Left ventricle myocardium inferior (tissue), 1 donor: ENCODE data around the gene EDIL3. TPM values are rescaled to one million over a fixed set of nuclear protein-coding genes. Genes with fewer than 3 reads are reported as not detected.

Experiments
- DNase-seq: peaks from one replicate; pipeline ENCODE4 v3.0.0-alpha.2; 2020
- H3K27ac ChIP-seq: fragments of 200-600 bp; replicated peaks from 2 replicates; pipeline ENCODE4 v1.8.0; 2021
- H3K27me3 ChIP-seq: fragments of 200-600 bp; 2 replicates; pipeline ENCODE4 v1.8.0; 2021; ENCODE audit warnings: low read depth
- H3K36me3 ChIP-seq: fragments of 200-600 bp; 2 replicates; pipeline ENCODE4 v1.8.0; 2021
- H3K4me1 ChIP-seq: fragments of 200-600 bp; 2 replicates; pipeline ENCODE4 v1.8.0; 2021
- H3K4me3 ChIP-seq: fragments of 200-600 bp; 2 replicates; pipeline ENCODE4 v1.8.0; 2021; ENCODE audit warnings: mild to moderate bottlenecking, moderate library complexity
- H3K9me3 ChIP-seq: fragments of 200-600 bp; replicated peaks from 2 replicates; pipeline ENCODE4 v1.8.0; 2021
- CTCF ChIP-seq: fragments of 200-600 bp; IDR thresholded peaks from 2 replicates; pipeline ENCODE4 v1.8.0; 2021; ENCODE audit warnings: antibody characterized with exemption, mild to moderate bottlenecking, borderline replicate concordance
- intact Hi-C: fragments of 100-400 bp; cut with micrococcal nuclease; formaldehyde crosslinking; loops from one replicate; pipeline ENCODE4 v1.11.0; 2022
- total RNA-seq: library from RNA; stranded (reverse); fragmentation: NEBNext Ultra II Directional; extraction: Animal tissue kit (Norgen Biotek cat#: 25700); gene quantifications from one replicate; pipeline ENCODE4 v1.2.1, GENCODE V29; 2021
- donor health status: DM: no; HTN: yes; CAD: no; lungs with severe emphysema.

Gene EDIL3
- total RNA-seq, 1 donor from 2014 or later = 3.5 TPM

GRCh38 chr5:84086511-84086910, 298.2 kb downstream of the EDIL3 start:
- no peaks in the 10 kb centered on the region for H3K36me3 ChIP-seq
- no peaks in the 10 kb centered on the region for H3K4me1 ChIP-seq
- no peaks in the 10 kb centered on the region for H3K9me3 ChIP-seq
- no peak overlapping the region for H3K27ac ChIP-seq
- intact Hi-C loops = no loop called here
- no peak overlapping the region for H3K4me3 ChIP-seq
- DNase-seq = no peak
- TF ChIP-seq CTCF = no peak
- peaks cover 3% of the 10 kb centered on the region for H3K27me3 ChIP-seq

DNA sequence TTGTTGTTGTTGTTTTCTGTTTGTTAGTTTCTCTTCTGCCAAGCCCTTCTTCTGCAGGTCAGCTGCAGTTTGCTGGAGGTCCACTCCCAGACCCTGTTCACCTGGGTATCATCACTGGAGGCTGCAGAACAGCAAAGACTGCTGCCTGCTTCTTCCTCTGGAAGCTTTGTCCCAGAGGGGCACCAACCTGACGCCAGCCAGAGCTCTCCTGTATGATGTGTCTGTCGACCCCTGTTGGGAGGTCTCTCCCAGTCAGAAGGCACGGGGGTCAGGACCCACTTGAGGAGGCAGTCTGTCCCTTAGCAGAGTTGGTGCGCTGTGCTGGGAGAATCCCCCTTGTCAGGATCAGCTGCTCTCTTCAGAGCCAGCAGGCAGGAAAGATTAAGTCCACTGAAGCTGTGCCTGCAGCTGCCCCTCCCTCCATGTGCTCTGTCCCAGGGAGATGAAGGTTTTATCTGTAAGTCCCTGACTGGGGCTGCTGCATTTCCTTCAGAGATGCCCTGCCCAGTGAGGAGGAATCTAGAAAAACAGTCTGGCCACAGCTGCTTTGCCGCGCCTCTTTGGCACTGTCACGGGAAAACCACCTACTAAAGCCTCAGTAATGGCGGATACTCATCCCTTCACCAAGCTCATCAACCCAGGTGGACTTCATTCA, 299.2 kb downstream of the EDIL3 start:
- no peak for TF ChIP-seq CTCF
- Histone ChIP-seq H3K4me1 (no peaks in the 10 kb centered on the region), H3K27ac (no peak overlapping the region), H3K4me3 (no peak overlapping the region), H3K27me3 (peaks cover 3% of the 10 kb centered on the region), H3K36me3 (no peaks in the 10 kb centered on the region), H3K9me3 (no peaks in the 10 kb centered on the region)
- intact Hi-C loops = no loop called here
- no peak for DNase-seq

- peaks cover 3% of the 10 kb centered on the region for H3K27me3 ChIP-seq
- H3K4me3 ChIP-seq = no peak overlapping the region
- H3K36me3 ChIP-seq = no peaks in the 10 kb centered on the region
- no peak for DNase-seq
- no peak overlapping the region for H3K27ac ChIP-seq
- H3K4me1 ChIP-seq = no peaks in the 10 kb centered on the region
- no peak for TF ChIP-seq CTCF
- no peaks in the 10 kb centered on the region for H3K9me3 ChIP-seq
- intact Hi-C loops = no loop called here
These were observed 303.8 kb downstream of the EDIL3 start for GRCh38 chr5:84080908-84081307.

- Histone ChIP-seq H3K4me1 (no peaks in the 10 kb centered on the region), H3K36me3 (no peaks in the 10 kb centered on the region), H3K9me3 (no peaks in the 10 kb centered on the region), H3K4me3 (no peak overlapping the region), H3K27me3 (no peaks in the 10 kb centered on the region), H3K27ac (no peak overlapping the region)
- no peak for TF ChIP-seq CTCF
- intact Hi-C loops = no loop called here
- DNase-seq = no peak
These were observed 312.3 kb downstream of the EDIL3 start for GRCh38 chr5:84072339-84072738.

DNA sequence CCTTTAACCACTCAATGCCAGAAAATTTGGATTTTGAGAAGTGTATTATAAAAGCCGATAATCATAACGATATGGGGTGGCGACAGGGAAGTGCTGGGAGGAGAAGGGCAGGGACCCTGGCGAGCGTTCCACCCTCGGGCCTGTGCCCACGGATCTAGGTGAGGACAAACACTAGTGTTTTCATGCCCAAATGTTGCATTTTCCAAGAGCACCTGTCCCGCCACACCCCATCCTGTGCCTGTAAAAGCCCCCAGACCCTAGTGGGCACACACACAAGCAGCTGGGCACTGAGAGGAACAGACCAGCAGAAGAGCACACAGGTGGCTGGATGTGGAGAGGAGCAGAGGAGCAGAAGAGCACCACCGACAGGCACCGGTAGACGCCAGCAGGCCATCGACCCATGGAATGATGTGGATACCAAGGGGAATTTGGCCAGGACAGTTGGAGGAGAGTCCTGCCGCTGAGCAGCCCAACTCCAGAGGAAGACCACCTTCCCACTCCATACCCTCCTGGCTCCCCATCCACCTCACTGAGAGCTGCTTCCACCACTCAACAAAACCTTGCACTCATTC, 315.0 kb downstream of the EDIL3 start:
- intact Hi-C loops = no loop called here
- no peak for TF ChIP-seq CTCF
- no peaks in the 10 kb centered on the region for H3K27me3 ChIP-seq
- H3K27ac ChIP-seq = no peak overlapping the region
- H3K4me1 ChIP-seq = no peaks in the 10 kb centered on the region
- no peak for DNase-seq
- H3K36me3 ChIP-seq = no peaks in the 10 kb centered on the region
- H3K9me3 ChIP-seq = no peaks in the 10 kb centered on the region
- H3K4me3 ChIP-seq = no peak overlapping the region
